OCI-LY7 (cell line): ENCODE measurements around the gene MEF2C. TPM values are rescaled to one million over a fixed set of nuclear protein-coding genes. Genes with fewer than 3 reads are reported as not detected.

ENCODE experiments used
- BruUV-seq: library from RNA; stranded (reverse); fragments of 400-500 nt; replicated peaks from 2 replicates; lab custom pipeline; 2021; lab: Mats Ljungman, UMichigan
- CTCF ChIA-PET: fragments of 300-600 bp; sonication (Branson Sonifier 250); formaldehyde crosslinking; loops from one replicate; lab custom pipeline; 2022; ENCODE audit warnings: antibody characterized with exemption; ENCODE audit not compliant: unreplicated experiment; lab: Charles Lee
- POLR2A ChIA-PET: fragments of 300-600 bp; sonication (Branson Sonifier 250); formaldehyde crosslinking; loops from one replicate; lab custom pipeline; 2022; ENCODE audit warnings: antibody characterized with exemption; lab: Charles Lee
- DNase-seq: peaks from one replicate; pipeline ENCODE4 v3.0.0-alpha.2; 2015; ENCODE audit warnings: low spot score
- H2AFZ ChIP-seq: fragments of 200-600 bp; sonication (generic), shearing (Covaris generic); 2 replicates; pipeline ENCODE4 v1.6.1; 2014; ENCODE audit warnings: mild to moderate bottlenecking, antibody characterized with exemption, low read length, moderate library complexity
- H3K27ac ChIP-seq: fragments of 200-600 bp; sonication (generic); 2 replicates; pipeline ENCODE4 v1.5.1; 2014; ENCODE audit warnings: mixed run types, low read depth, mild to moderate bottlenecking, moderate library complexity, low read length, inconsistent platforms; ENCODE audit not compliant: poor library complexity, severe bottlenecking
- H3K36me3 ChIP-seq: fragments of 200-600 bp; sonication (generic); 2 replicates; pipeline ENCODE4 v1.6.1; 2014; ENCODE audit warnings: mild to moderate bottlenecking, antibody characterized with exemption, low read length, moderate library complexity, mixed read lengths; ENCODE audit not compliant: insufficient read depth
- H3K4me1 ChIP-seq: fragments of 200-600 bp; sonication (generic); 2 replicates; pipeline ENCODE4 v1.5.1; 2014; ENCODE audit warnings: mild to moderate bottlenecking, low read length; ENCODE audit not compliant: insufficient read depth, poor library complexity, severe bottlenecking
- H3K4me2 ChIP-seq: fragments of 200-600 bp; sonication (generic); 2 replicates; pipeline ENCODE4 v1.6.1; 2014; ENCODE audit warnings: mild to moderate bottlenecking, low read length
- H3K4me3 ChIP-seq: fragments of 200-600 bp; sonication (generic); 2 replicates; pipeline ENCODE4 v1.5.1; 2014; ENCODE audit warnings: mild to moderate bottlenecking, low read depth, low read length; ENCODE audit not compliant: poor library complexity, severe bottlenecking
- H3K79me2 ChIP-seq: fragments of 200-600 bp; sonication (generic); 2 replicates; pipeline ENCODE4 v1.6.1; 2016; ENCODE audit warnings: low read depth, mild to moderate bottlenecking, low read length, moderate library complexity, mixed read lengths; ENCODE audit not compliant: insufficient read depth
- H3K9me2 ChIP-seq: fragments of 200-600 bp; sonication (generic); 2 replicates; pipeline ENCODE4 v1.6.1; 2016; ENCODE audit warnings: mild to moderate bottlenecking, low read length, mixed read lengths; ENCODE audit not compliant: insufficient read depth
- H3K9me3 ChIP-seq: fragments of 200-600 bp; sonication (generic); 2 replicates; pipeline ENCODE4 v1.6.1; 2014; ENCODE audit warnings: mild to moderate bottlenecking, mixed run types, low read length, mixed read lengths
- H4K20me1 ChIP-seq: fragments of 200-600 bp; sonication (generic); 2 replicates; pipeline ENCODE4 v1.6.1; 2014; ENCODE audit warnings: mild to moderate bottlenecking, antibody characterized with exemption, low read length, moderate library complexity, mixed read lengths; ENCODE audit not compliant: insufficient read depth
- EZH2phosphoT487 ChIP-seq: fragments of 200-600 bp; sonication (generic); IDR thresholded peaks from 2 replicates; pipeline ENCODE4 v1.6.1; 2018; ENCODE audit warnings: low read depth, borderline replicate concordance, mild to moderate bottlenecking, mixed run types, antibody characterized with exemption, low read length, moderate library complexity, mixed read lengths
- intact Hi-C: fragments of 100-400 bp; cut with micrococcal nuclease; formaldehyde crosslinking; loops from one replicate; pipeline ENCODE4 v1.10.0; 2022; ENCODE audit not compliant: unreplicated experiment
- total RNA-seq, 2 experiments: library from RNA; depleted of rRNA in 1 of 2; stranded (reverse); fragments of >200 nt in 1 of 2; shearing (Covaris generic) in 1 of 2; gene quantifications; 2 replicates each; pipeline ENCODE4 v1.2.3, GENCODE V29; 2014 to 2022
- TF ChIP-seq, protein P1 (sequence below): fragments of 200-600 bp; sonication (generic); conservative IDR thresholded peaks from 2 replicates; pipeline ENCODE4 v1.5.1; 2014; ENCODE audit warnings: mild to moderate bottlenecking, antibody characterized with exemption, low read length, moderate library complexity, mixed read lengths

MEF2C gene
- total RNA-seq, 2 experiments from 2014 or later: 5.5 to 57.6 TPM

DNA sequence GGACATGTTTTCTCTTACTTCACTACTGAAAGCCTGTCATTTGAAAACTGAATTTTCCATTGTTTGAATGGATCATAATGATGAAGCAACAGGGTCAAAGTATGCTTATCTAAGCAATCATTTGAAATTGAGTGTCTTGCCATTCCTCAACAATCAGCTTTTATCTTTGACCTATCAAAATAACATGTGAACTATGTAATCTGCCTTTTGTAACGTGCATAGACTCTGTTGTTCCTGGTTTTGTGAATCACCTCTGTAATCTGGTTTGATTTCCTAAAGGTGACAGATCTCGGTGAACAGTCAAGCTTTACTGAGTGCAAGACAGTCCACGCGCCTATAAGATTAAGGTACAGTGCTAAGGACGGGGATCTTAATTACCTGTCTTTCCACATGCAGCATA, 3.3 kb downstream of the MEF2C start:
- Histone ChIP-seq H3K4me3 (peak overlapping the region; percentile 73), H3K9me3 (no peaks in the 10 kb centered on the region), H3K27ac (peak overlapping the region; percentile 31), H3K4me2 (peak overlapping the region; percentile 88), H2AFZ (peak overlapping the region; percentile 54; the same call in 1 of the 2 replicates), H3K36me3 (no peaks in the 10 kb centered on the region), H3K9me2 (no peaks in the 10 kb centered on the region), H4K20me1 (no peaks in the 10 kb centered on the region; the same call in 1 of the 2 replicates), H3K4me1 (peaks cover 73% of the 10 kb centered on the region), H3K79me2 (peaks cover 46% of the 10 kb centered on the region; the same call in 1 of the 2 replicates)
- intact Hi-C loops: loop anchor here (1.0 to 5.0 kb wide), 3 partner anchors 145 to 1528 kb away; partner anchors contain the start of genes CETN3 and TMEM161B
- POLR2A ChIA-PET: interaction anchor here (1.5 to 2.5 kb wide), 5 partner anchors 50 to 148 kb away, joined by 8 to 21 read pairs (median 9); no protein-coding TSS in a partner anchor
- peak; percentile 37 for DNase-seq
- CTCF ChIA-PET: no interaction called here
- no TSS peak for BruUV-seq
- TF ChIP-seq, protein P1, sequence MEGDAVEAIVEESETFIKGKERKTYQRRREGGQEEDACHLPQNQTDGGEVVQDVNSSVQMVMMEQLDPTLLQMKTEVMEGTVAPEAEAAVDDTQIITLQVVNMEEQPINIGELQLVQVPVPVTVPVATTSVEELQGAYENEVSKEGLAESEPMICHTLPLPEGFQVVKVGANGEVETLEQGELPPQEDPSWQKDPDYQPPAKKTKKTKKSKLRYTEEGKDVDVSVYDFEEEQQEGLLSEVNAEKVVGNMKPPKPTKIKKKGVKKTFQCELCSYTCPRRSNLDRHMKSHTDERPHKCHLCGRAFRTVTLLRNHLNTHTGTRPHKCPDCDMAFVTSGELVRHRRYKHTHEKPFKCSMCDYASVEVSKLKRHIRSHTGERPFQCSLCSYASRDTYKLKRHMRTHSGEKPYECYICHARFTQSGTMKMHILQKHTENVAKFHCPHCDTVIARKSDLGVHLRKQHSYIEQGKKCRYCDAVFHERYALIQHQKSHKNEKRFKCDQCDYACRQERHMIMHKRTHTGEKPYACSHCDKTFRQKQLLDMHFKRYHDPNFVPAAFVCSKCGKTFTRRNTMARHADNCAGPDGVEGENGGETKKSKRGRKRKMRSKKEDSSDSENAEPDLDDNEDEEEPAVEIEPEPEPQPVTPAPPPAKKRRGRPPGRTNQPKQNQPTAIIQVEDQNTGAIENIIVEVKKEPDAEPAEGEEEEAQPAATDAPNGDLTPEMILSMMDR: no peak
- TF ChIP-seq EZH2phosphoT487: no peak

DNA sequence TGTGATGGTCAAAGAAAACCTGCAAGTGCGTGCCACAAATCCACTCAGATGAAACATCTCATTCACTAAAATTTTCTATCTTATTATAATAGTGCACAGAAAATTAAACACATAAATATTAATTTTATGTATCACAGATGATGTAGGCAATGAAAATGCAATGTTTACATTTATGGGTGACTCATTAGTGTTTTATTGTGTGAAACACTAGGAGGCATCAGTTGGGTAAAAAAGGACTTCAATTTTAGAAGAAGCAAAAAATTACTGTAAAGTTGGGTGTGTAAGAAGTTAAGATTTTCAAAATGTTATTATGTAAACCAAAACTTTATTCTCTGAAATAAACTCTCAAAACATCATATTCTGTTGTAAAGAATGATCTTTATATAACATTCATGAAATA, 4.0 kb downstream of the MEF2C start:
- BruUV-seq: no TSS peak
- intact Hi-C loops: no loop called here
- Histone ChIP-seq H3K79me2 (peaks cover 46% of the 10 kb centered on the region; the same call in 1 of the 2 replicates), H3K4me1 (peaks cover 67% of the 10 kb centered on the region), H3K4me3 (no peak overlapping the region), H3K9me3 (no peaks in the 10 kb centered on the region), H3K9me2 (no peaks in the 10 kb centered on the region), H3K36me3 (no peaks in the 10 kb centered on the region), H3K27ac (no peak overlapping the region), H3K4me2 (peak overlapping the region; percentile 39; the same call in 1 of the 2 replicates), H4K20me1 (no peaks in the 10 kb centered on the region; the same call in 1 of the 2 replicates), H2AFZ (no peak overlapping the region; the same call in 1 of the 2 replicates)
- DNase-seq: no peak
- ChIA-PET CTCF (no interaction called here), POLR2A (interaction anchor here (0.6 to 1.1 kb wide), 2 partner anchors 14 to 26 kb away, joined by 3 to 4 read pairs; no protein-coding TSS in a partner anchor)
- no peak for TF ChIP-seq EZH2phosphoT487
- TF ChIP-seq, protein P1: peak; percentile 56; the same call in 1 of the 2 replicates

DNA sequence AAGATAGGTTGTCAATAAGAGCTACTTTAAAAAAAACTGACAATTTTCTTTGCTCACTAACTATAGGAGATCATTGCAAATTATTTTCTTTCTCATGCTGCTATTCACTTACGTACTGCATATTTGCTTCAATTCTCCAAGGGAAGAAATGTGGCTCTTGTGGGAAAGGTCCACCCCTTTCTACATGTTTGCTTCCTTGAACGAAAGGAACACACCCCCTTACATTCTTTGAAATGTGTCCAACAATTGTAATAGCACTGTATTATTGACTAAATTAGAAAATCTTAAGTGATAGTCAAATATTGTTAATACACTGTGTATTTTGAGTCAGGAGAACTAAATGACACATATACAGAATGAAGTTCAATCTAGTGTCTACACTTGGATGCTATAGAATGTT, 5.2 kb downstream of the MEF2C start:
- DNase-seq: no peak
- intact Hi-C loops: no loop called here
- no peaks in the 10 kb centered on the region for H3K9me2 ChIP-seq
- H3K79me2 ChIP-seq: peaks cover 46% of the 10 kb centered on the region; the same call in 1 of the 2 replicates
- H3K4me3 ChIP-seq: no peak overlapping the region
- ChIA-PET CTCF (no interaction called here), POLR2A (interaction anchor here (0.7 kb wide), 1 partner anchor 44 kb away, joined by 4 read pairs; no protein-coding TSS in a partner anchor)
- no peaks in the 10 kb centered on the region for H3K36me3 ChIP-seq
- no TSS peak for BruUV-seq
- H3K27ac ChIP-seq: no peak overlapping the region
- peak overlapping the region; percentile 81 for H3K4me2 ChIP-seq
- no peaks in the 10 kb centered on the region for H3K9me3 ChIP-seq
- peaks cover 67% of the 10 kb centered on the region for H3K4me1 ChIP-seq
- no peaks in the 10 kb centered on the region; the same call in 1 of the 2 replicates for H4K20me1 ChIP-seq
- peak overlapping the region; percentile 32; the same call in 1 of the 2 replicates for H2AFZ ChIP-seq
- TF ChIP-seq EZH2phosphoT487: no peak
- TF ChIP-seq, protein P1: no peak
